GM21381 (cell line): ENCODE measurements around the gene TRPC5OS.

Experiments
- ATAC-seq: cut with Tn5 transposase; IDR thresholded peaks from one replicate; pipeline ENCODE4 v1.9.1; 2021; ENCODE audit warnings: mild to moderate bottlenecking, moderate library complexity; ENCODE audit not compliant: unreplicated experiment

TRPC5OS gene

DNA sequence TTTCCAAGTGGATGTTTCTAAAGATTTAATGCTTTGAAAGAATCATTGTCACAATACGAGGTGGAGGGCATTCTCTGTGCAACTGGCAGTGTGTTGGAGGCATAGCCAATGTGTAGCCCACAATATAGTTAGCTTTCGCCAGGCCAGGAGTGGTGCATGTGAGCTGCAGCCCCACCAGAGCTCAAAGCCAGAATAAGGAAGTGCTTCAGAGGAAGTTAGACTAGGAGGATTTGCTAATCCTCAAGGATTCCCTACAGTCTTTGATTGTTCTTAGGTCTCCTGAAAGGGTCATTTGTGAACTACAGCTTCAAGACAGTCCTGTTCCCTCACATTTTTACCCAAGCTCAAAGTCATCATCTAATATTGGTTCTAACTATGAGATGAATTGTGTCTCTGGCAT lies 16.4 kb downstream of the TRPC5OS start:
- no peak for ATAC-seq

GRCh38 chrX:111896148-111896547 lies 20.2 kb downstream of the TRPC5OS start:
- ATAC-seq: no peak

DNA sequence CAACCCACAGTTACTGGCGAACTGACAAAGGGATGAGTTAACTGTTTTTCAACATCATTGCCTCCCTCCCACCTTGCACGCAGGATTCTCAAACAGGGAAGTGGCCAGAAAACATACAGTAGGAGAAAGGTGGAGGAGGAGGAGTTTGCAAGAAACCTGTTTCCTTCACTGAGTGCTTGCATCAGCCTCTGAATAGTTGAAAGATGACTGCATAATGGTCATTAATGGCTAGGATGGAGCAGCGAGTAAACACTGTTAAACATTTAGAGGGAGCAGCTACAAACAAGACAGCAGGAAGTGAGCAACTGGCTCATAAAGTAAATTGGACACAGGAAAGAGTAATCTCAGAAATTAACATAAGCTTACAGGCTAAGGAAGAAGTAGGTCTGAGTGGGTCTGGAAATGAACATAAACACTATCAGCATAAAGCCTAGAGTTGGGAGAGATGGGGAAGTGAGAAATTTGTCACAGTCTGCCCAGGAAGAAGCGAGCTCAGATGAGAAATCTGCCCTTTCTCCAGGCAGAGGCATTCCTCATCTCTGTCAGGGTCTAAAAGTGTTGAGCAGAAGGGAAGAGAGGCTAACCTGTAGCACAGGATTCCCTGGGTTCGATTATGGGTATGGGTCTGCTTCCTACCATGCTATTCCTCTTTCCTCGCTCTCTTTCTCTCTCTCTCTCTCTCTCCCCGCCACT lies 38.6 kb downstream of the TRPC5OS start:
- ATAC-seq: no peak

DNA sequence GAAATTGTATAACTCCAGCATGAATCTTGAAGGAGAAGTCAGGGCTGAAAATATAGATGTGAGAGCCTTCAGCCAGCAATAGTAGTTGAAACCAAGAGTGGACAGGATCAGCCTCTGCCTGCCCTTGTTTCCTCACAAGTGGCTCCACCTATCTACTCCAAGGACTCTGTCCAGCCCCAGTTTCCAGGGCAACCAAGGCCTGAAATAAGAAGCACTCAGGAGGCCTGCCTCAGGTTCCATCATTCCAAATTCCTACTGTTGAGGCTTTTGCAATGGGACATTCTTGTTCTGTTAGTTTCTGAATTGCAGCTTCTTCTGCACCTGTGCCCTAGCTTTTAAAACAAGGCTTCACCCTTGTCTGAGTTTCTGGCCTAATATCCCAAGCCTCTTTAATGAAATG lies 41.6 kb downstream of the TRPC5OS start:
- no peak for ATAC-seq

GRCh38 chrX:111928456-111928855 lies 52.5 kb downstream of the TRPC5OS start:
- ATAC-seq: no peak
